ENCODE measurements around the gene LIFR. TPM values are rescaled to one million over a fixed set of nuclear protein-coding genes. Genes with fewer than 3 reads are reported as not detected.
"Not testable (repeated sequence)": the region's sequence is repeated elsewhere in the genome, so short reads cannot be mapped to it uniquely, and the experiment has no call there.

The LIFR gene
- total RNA-seq, 6 donors from 2014 or later = 69.1 to 103 (median 85.8) TPM

DNA sequence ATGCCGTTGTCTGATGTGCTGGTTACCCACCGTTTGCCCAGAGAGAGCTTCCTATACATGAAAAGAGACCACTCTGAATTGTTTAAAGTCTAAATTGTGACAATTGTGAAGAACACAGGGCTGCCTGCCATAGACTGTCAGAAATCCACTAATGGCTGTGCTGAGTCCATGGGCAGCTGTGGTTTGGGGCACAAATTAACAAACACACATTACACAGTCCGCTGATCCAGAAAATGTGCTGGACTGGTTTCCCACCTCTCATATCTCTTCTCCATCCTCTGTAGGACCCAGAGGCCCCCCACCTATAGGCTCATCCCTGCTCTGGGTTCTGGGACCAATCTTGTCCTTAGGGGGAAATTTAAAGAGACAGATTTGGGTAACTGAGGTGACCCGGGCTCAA, 19.0 kb upstream of the LIFR start:
- ATAC-seq (ENCODE audit: low FRiP score in 2 of 2) (no peak), DNase-seq (no peak)
- 93 to 95% methylated on average over 4 of the region's 4 CpGs for WGBS, 2 donors
- Histone ChIP-seq H3K4me3 (no peak overlapping the region), H3K4me1 (peaks cover 0 to 12% (median 5%) of the 10 kb centered on the region in 4 donors), H3K36me3 (no peaks in the 10 kb centered on the region), H3K27me3 (no peaks in the 10 kb centered on the region), H3K27ac (no peak overlapping the region), H3K9me3 (no peaks in the 10 kb centered on the region)
- TF ChIP-seq, protein P1, sequence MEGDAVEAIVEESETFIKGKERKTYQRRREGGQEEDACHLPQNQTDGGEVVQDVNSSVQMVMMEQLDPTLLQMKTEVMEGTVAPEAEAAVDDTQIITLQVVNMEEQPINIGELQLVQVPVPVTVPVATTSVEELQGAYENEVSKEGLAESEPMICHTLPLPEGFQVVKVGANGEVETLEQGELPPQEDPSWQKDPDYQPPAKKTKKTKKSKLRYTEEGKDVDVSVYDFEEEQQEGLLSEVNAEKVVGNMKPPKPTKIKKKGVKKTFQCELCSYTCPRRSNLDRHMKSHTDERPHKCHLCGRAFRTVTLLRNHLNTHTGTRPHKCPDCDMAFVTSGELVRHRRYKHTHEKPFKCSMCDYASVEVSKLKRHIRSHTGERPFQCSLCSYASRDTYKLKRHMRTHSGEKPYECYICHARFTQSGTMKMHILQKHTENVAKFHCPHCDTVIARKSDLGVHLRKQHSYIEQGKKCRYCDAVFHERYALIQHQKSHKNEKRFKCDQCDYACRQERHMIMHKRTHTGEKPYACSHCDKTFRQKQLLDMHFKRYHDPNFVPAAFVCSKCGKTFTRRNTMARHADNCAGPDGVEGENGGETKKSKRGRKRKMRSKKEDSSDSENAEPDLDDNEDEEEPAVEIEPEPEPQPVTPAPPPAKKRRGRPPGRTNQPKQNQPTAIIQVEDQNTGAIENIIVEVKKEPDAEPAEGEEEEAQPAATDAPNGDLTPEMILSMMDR (IDR thresholded peaks at IDR 0.05) = no peak
- TF ChIP-seq POLR2A (IDR thresholded peaks at IDR 0.05) (no peak), POLR2AphosphoS5 (IDR thresholded peaks at IDR 0.05) (no peak), EP300 (IDR thresholded peaks at IDR 0.05) (no peak)

DNA sequence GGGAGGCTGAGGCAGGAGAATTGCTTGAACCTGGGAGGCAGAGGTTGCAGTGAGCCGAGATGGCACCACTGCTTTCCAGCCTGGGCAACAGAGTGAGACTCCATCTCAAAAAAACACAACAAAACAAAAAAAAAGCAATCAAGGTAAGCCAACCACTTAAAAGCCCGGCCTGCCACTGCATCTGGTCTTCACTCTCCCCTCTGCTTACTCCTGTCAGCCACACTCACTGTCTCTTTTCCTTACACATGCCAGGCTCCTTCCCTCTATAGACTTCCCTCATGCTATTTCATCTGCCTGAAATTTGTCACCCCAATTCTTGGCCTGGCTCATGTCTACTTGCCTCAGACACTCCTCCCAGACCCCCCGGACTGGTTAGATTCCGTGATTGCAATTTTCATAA, 17.6 kb upstream of the LIFR start:
- 92% methylated on average over 4 of the region's 4 CpGs for WGBS, 2 donors
- no peak for DNase-seq
- no peak overlapping the region for H3K27ac ChIP-seq

DNA sequence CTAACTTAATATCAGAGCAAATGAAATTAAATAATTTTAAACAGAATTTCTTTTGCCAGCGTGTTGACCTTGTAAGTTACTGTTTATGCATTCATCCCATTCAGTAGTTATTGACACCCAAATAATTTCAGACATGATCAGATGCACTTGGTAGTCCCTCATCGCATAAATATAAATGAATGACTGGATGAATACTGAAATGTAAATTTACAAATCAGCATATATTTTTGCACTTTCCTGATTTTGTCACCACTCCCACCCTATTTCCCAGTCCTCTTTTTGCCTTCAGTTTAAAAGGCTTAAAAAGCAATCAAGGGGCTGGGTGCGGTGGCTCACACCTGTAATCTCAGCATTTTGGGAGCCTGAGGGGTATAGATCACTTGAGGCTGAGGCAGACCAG, 17.1 kb upstream of the LIFR start:
- Histone ChIP-seq H3K36me3 (no peaks in the 10 kb centered on the region), H3K27ac (no peak overlapping the region), H3K4me3 (no peak overlapping the region), H3K27me3 (no peaks in the 10 kb centered on the region), H3K4me1 (peaks cover 0 to 12% (median 5%) of the 10 kb centered on the region in 4 donors), H3K9me3 (no peaks in the 10 kb centered on the region)
- 92 to 96% methylated on average over 3 of the region's 3 CpGs for WGBS, 2 donors
- TF ChIP-seq EP300 (IDR thresholded peaks at IDR 0.05) (no peak), POLR2AphosphoS5 (IDR thresholded peaks at IDR 0.05) (no peak), POLR2A (IDR thresholded peaks at IDR 0.05) (no peak)
- TF ChIP-seq, protein P1 (IDR thresholded peaks at IDR 0.05) = no peak
- DNase-seq = no peak
- ATAC-seq (ENCODE audit: low FRiP score in 2 of 2) = no peak

More for the DNA sequence above, 17.6 kb upstream of the LIFR start:
- no peak for ATAC-seq (ENCODE audit: low FRiP score in 2 of 2)
- no peaks in the 10 kb centered on the region for H3K36me3 ChIP-seq
- no peaks in the 10 kb centered on the region for H3K9me3 ChIP-seq
- no peak for TF ChIP-seq POLR2AphosphoS5 (IDR thresholded peaks at IDR 0.05)
- no peak for TF ChIP-seq POLR2A (IDR thresholded peaks at IDR 0.05)
- no peak for TF ChIP-seq EP300 (IDR thresholded peaks at IDR 0.05)
- TF ChIP-seq, protein P1 (IDR thresholded peaks at IDR 0.05) = no peak
- H3K4me3 ChIP-seq = no peak overlapping the region
- H3K4me1 ChIP-seq = peaks cover 0 to 12% (median 5%) of the 10 kb centered on the region in 4 donors
- H3K27me3 ChIP-seq = no peaks in the 10 kb centered on the region

DNA sequence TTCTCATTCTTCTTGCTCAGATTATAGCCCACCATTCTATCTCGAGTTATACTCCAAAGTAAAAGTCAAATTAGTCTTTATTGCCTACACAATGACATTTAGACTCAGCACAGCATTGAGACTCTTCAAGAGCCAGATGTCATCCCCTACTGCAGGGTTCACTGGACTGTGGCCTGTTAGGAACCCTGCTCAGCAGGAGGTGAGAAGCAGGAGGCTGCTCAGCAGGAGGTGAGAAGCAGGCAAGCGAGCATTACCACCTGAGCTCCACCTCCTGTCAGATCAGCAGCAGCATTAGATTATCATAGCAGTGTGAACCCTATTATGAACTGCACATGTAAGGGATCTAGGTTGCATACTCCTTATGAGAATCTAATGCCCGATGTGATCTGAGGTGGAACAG, 12.7 kb upstream of the LIFR start:
- no peak for DNase-seq
- Histone ChIP-seq H3K27me3 (no peaks in the 10 kb centered on the region), H3K36me3 (no peaks in the 10 kb centered on the region), H3K4me3 (no peak overlapping the region), H3K4me1 (no peaks in the 10 kb centered on the region), H3K27ac (no peak overlapping the region), H3K9me3 (no peaks in the 10 kb centered on the region)
- no peak for ATAC-seq (ENCODE audit: low FRiP score in 2 of 2)
- TF ChIP-seq POLR2A (IDR thresholded peaks at IDR 0.05) = no peak
- no peak for TF ChIP-seq POLR2AphosphoS5 (IDR thresholded peaks at IDR 0.05)
- TF ChIP-seq, protein P1 (IDR thresholded peaks at IDR 0.05) = no peak
- no peak for TF ChIP-seq EP300 (IDR thresholded peaks at IDR 0.05)
- WGBS, 2 donors = 84 to 93% methylated on average over 2 to 3 of the region's 3 CpGs

DNA sequence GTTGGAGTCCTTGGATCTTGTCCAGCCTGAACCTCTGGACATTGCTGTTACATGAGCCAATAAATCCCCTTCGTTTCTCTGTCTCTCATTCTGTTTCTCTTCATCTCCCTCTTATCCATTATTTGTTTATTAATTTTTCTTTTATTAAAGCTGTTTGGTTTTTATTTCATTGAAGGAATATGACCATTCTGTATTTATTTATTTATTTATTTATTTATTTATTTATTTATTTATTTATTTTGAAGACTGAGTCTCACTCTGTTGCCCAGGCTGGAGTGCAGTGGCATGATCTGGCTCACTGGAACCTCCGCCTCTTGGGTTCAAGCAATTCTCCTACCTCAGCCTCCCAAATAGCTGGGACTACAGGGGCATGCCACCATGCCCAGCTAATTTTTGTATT, 10.9 kb upstream of the LIFR start:
- 94 to 96% methylated on average over 2 of the region's 2 CpGs for WGBS, 2 donors

More for the DNA sequence above, 10.9 kb upstream of the LIFR start:
- not testable (repeated sequence) for H3K36me3 ChIP-seq; ATAC-seq (ENCODE audit: low FRiP score in 2 of 2); H3K27ac ChIP-seq; DNase-seq; H3K27me3 ChIP-seq; H3K4me3 ChIP-seq; H3K4me1 ChIP-seq; H3K9me3 ChIP-seq
